ENCODE measurements around the gene SEMA3C. TPM values are rescaled to one million over a fixed set of nuclear protein-coding genes. Genes with fewer than 3 reads are reported as not detected.

SEMA3C gene
- total RNA-seq: 10 to 100 TPM in 5 of 9 donors, 1 to 10 TPM in 4; 4.5 to 20.5 (median 10.6) TPM
- polyA plus RNA-seq: 1 to 10 TPM; 2.4 to 2.9 (median 2.6) TPM
- long read RNA-seq, donor 1, full-length matches to known transcripts: 1 of 1 reads
- long read RNA-seq, donor 1, partial matches to known transcripts: 0 of 1 reads
- long read RNA-seq, donor 1, other reads (novel, unspliced or antisense): 0 of 1 reads
- long read RNA-seq, donor 2: 0 reads
- long read RNA-seq, donor 3: 0 reads
- long read RNA-seq, donor 4, partial matches to known transcripts: 1 of 1 reads
- long read RNA-seq, donor 4, other reads (novel, unspliced or antisense): 0 of 1 reads
- long read RNA-seq, donor 5, full-length matches to known transcripts: 1 of 2 reads
- long read RNA-seq, donor 5, partial matches to known transcripts: 0 of 2 reads
- long read RNA-seq, donor 5, other reads (novel, unspliced or antisense): 1 of 2 reads
- long read RNA-seq, donor 6: 0 reads
- long read RNA-seq, donor 7, full-length matches to known transcripts: 1 of 1 reads
- long read RNA-seq, donor 7, partial matches to known transcripts: 0 of 1 reads
- long read RNA-seq, donor 7, other reads (novel, unspliced or antisense): 0 of 1 reads
- long read RNA-seq, donor 8, full-length matches to known transcripts: 2 of 2 reads
- long read RNA-seq, donor 8, partial matches to known transcripts: 0 of 2 reads
- long read RNA-seq, donor 8, other reads (novel, unspliced or antisense): 0 of 2 reads
- long read RNA-seq, donor 9, full-length matches to known transcripts: 1 of 1 reads
- long read RNA-seq, donor 9, partial matches to known transcripts: 0 of 1 reads
- long read RNA-seq, donor 9, other reads (novel, unspliced or antisense): 0 of 1 reads
- long read RNA-seq, donor 10, full-length matches to known transcripts: 2 of 2 reads
- long read RNA-seq, donor 10, partial matches to known transcripts: 0 of 2 reads
- long read RNA-seq, donor 10, other reads (novel, unspliced or antisense): 0 of 2 reads

GRCh38 chr7:80918909-80919721, at the start of gene SEMA3C:
TSS of gene SEMA3C (minus strand) at chr7:80919051. CDS start at chr7:80916781, 2,270 bp downstream.
- Histone ChIP-seq H3K36me3 (replicated peaks in 1 of 2) (no peaks in the 10 kb centered on the region), H3K4me3 (peak within 1 kb of the TSS in 3 of 4 donors; percentile 20 to 68 (median 24)), H3K27me3 (no peaks in the 10 kb centered on the region), H3K9me3 (replicated peaks in 1 of 3) (no peaks in the 10 kb centered on the region), H3K27ac (peak within 1 kb of the TSS in 2 of 5 donors; percentile 45 to 60), H3K4me1 (replicated peaks in 1 of 2) (peaks cover 0 to 3% of the 10 kb centered on the region in 2 donors)
- 3 to 13% (median 6%) methylated on average over 19 to 71 of the region's 71 CpGs for WGBS, 4 donors
- intact Hi-C loops (cut with DNase I): no loop called here
- DNase-seq: peak; percentile 81 to 89 (median 85)
- peak; percentile 38 to 72 for TF ChIP-seq POLR2A (IDR thresholded peaks at IDR 0.05)
- TF ChIP-seq CTCF (IDR thresholded peaks at IDR 0.05): no peak

GRCh38 chr7:80968606-80969005, 49.8 kb upstream of the SEMA3C start:
- intact Hi-C loops (cut with DNase I): no loop called here
- DNase-seq: no peak
- 78 to 87% (median 81%) methylated on average over 2 of the region's 2 CpGs for WGBS, 4 donors
- H3K27ac ChIP-seq: no peak overlapping the region
- no peak for TF ChIP-seq POLR2A (IDR thresholded peaks at IDR 0.05)
- TF ChIP-seq CTCF (IDR thresholded peaks at IDR 0.05): no peak
- H3K27me3 ChIP-seq: no peaks in the 10 kb centered on the region
- no peak overlapping the region for H3K4me3 ChIP-seq
- no peaks in the 10 kb centered on the region for H3K4me1 ChIP-seq (replicated peaks in 1 of 2)
- no peaks in the 10 kb centered on the region for H3K36me3 ChIP-seq (replicated peaks in 1 of 2)
- H3K9me3 ChIP-seq (replicated peaks in 1 of 3): no peaks in the 10 kb centered on the region

- intact Hi-C loops (cut with DNase I): no loop called here
- no peak overlapping the region for H3K4me3 ChIP-seq
These were observed 49.1 kb upstream of the SEMA3C start for GRCh38 chr7:80967917-80968297.

More at GRCh38 chr7:80967917-80968297, 49.1 kb upstream of the SEMA3C start:
- no peaks in the 10 kb centered on the region for H3K36me3 ChIP-seq (replicated peaks in 1 of 2)
- H3K27ac ChIP-seq: no peak overlapping the region
- 75 to 86% (median 80%) methylated on average over 5 of the region's 5 CpGs for WGBS, 4 donors
- no peaks in the 10 kb centered on the region for H3K9me3 ChIP-seq (replicated peaks in 1 of 3)
- H3K27me3 ChIP-seq: no peaks in the 10 kb centered on the region
- H3K4me1 ChIP-seq (replicated peaks in 1 of 2): no peaks in the 10 kb centered on the region
- TF ChIP-seq CTCF (IDR thresholded peaks at IDR 0.05) (no peak), POLR2A (IDR thresholded peaks at IDR 0.05) (no peak)
- DNase-seq: no peak
